Ovary (tissue), 9 donors: Measurements from ENCODE around the gene DNAH11. TPM values are rescaled to one million over a fixed set of nuclear protein-coding genes. Genes with fewer than 3 reads are reported as not detected.

Source experiments
- DNase-seq, 5 donors: peaks; one replicate each; pipeline ENCODE4 v3.0.0-alpha.2; 2019 to 2020
- H3K27ac ChIP-seq, 2 donors: fragments of 200-600 bp; one replicate each; pipeline versions ENCODE4 v1.5.1 to v1.8.0; 2019 to 2022
- H3K27me3 ChIP-seq: fragments of 200-600 bp; one replicate; pipeline ENCODE4 v1.8.0; 2022
- H3K36me3 ChIP-seq: fragments of 200-600 bp; sonication (generic); one replicate; pipeline ENCODE4 v1.5.1; 2019
- H3K4me1 ChIP-seq: one replicate; pipeline ENCODE4 v1.8.1; 2013; ENCODE audit warnings: mild to moderate bottlenecking, moderate library complexity; ENCODE audit not compliant: insufficient read depth
- H3K4me3 ChIP-seq: fragments of 200-600 bp; sonication (generic); one replicate; pipeline ENCODE4 v1.5.1; 2017
- H3K9me3 ChIP-seq, 2 donors: fragments of 200-600 bp in 1 of 2; sonication (generic) in 1 of 2; one replicate each; pipeline versions ENCODE4 v1.5.1 to v1.8.1; 2013 to 2019; ENCODE audit warnings: mild to moderate bottlenecking in 1 of 2, moderate library complexity in 1 of 2
- CTCF ChIP-seq, 3 donors: fragments of 450-650 bp in 2 of 3; fragments of 200-600 bp in 1 of 3; IDR thresholded peaks; one replicate each; pipeline versions ENCODE4 v1.5.1 to v1.8.0; 2016 to 2022; ENCODE audit warnings: antibody characterized with exemption in 3 of 3, mild to moderate bottlenecking in 1 of 3
- EP300 ChIP-seq: sonication (generic); formaldehyde crosslinking; IDR thresholded peaks from one replicate; pipeline ENCODE4 v1.6.1; 2017; ENCODE audit warnings: antibody characterized with exemption
- POLR2A ChIP-seq: fragments of 450-650 bp; IDR thresholded peaks from one replicate; pipeline ENCODE4 v1.6.1; 2017; ENCODE audit warnings: antibody characterized with exemption, mild to moderate bottlenecking, moderate library complexity
- WGBS, 3 donors: extraction: QIAGEN DNeasy Blood & Tissue Kit in 1 of 3; methylation state at CpG; one replicate each; pipeline versions ENCODE4 v1.1.5 to v1.1.7; 2013 to 2017; 5-methylcytosine and 5-hydroxymethylcytosine counted together
- intact Hi-C, 4 donors: fragments of 100-400 bp; cut with DNase I; formaldehyde crosslinking; loops; one replicate each; pipeline versions ENCODE4 v1.11.0 to v1.15.1; 2022 to 2023
- polyA plus RNA-seq, 2 donors: library from polyadenylated mRNA; stranded (reverse); fragments of 200-250 nt in 1 of 2; fragments of 350-450 nt in 1 of 2; fragmentation: Illumina TruSeq in 1 of 2; extraction: RNeasy Lipid Tissue Mini Kit (QIAGEN cat#74804) in 1 of 2; gene quantifications; one replicate each; pipeline ENCODE4 v1.2.3, GENCODE V29; 2013 to 2014
- total RNA-seq, 7 donors: library from RNA; depleted of rRNA in 2 of 7; stranded (reverse); fragments of >200 nt in 2 of 7; fragmentation: NEBNext Ultra II Directional in 3 of 7; extraction: Animal tissue kit (Norgen Biotek cat#: 25700) in 3 of 7; gene quantifications; one replicate each; pipeline versions ENCODE4 v1.1.0 to v1.2.4, GENCODE V29; 2016 to 2023
- donor health status: DM: no; HTN: no; CAD: no; lungs with moderate emphysema.
- donor health status: DM: no; HTN: no; CAD: no.
- donor health status: Bipolar disorder and iron deficiency.
- donor health status: DM: yes; HTN: yes; CAD: no.
- donor health status: DM: no; HTN: no; CAD: no.
- donor health status: DM: yes; HTN: yes; CAD: no.

Gene DNAH11
- total and polyA plus RNA-seq, 9 donors, result 0.05 to 44.3 (median 2.6) TPM

- H3K36me3 ChIP-seq, result no peaks in the 10 kb centered on the region
- H3K4me1 ChIP-seq, result peaks cover 4% of the 10 kb centered on the region
- no peaks in the 10 kb centered on the region for H3K9me3 ChIP-seq
- H3K27me3 ChIP-seq, result no peaks in the 10 kb centered on the region
- H3K27ac ChIP-seq, result no peak overlapping the region
- WGBS, 3 donors, result 84 to 91% (median 91%) methylated on average over 8 of the region's 8 CpGs
- intact Hi-C loops, result no loop called here
- no peak for TF ChIP-seq POLR2A
- no peak for TF ChIP-seq EP300
- no peak overlapping the region for H3K4me3 ChIP-seq
- DNase-seq, result no peak
Measured at GRCh38 chr7:21911341-21911875, 368.6 kb downstream of the DNAH11 start.

GRCh38 chr7:21912305-21912704 lies 369.5 kb downstream of the DNAH11 start:
- H3K4me3 ChIP-seq, result no peak overlapping the region
- intact Hi-C loops, result no loop called here
- H3K9me3 ChIP-seq, result no peaks in the 10 kb centered on the region
- TF ChIP-seq CTCF (IDR thresholded peaks at IDR 0.05) (no peak), EP300 (no peak), POLR2A (no peak)
- no peak overlapping the region for H3K27ac ChIP-seq
- H3K36me3 ChIP-seq, result no peaks in the 10 kb centered on the region
- WGBS, 3 donors, result 29 to 36% (median 34%) methylated on average over 7 of the region's 7 CpGs
- peaks cover 4% of the 10 kb centered on the region for H3K4me1 ChIP-seq
- H3K27me3 ChIP-seq, result no peaks in the 10 kb centered on the region
- peak in 4 of 5 donors; percentile 35 to 59 (median 48) for DNase-seq

GRCh38 chr7:21912931-21913780 lies 370.3 kb downstream of the DNAH11 start:
- no peak for DNase-seq
- H3K4me3 ChIP-seq, result no peak overlapping the region
- H3K27ac ChIP-seq, result no peak overlapping the region
- H3K36me3 ChIP-seq, result no peaks in the 10 kb centered on the region
- intact Hi-C loops, result no loop called here
- peaks cover 4% of the 10 kb centered on the region for H3K4me1 ChIP-seq
- no peaks in the 10 kb centered on the region for H3K9me3 ChIP-seq
- no peaks in the 10 kb centered on the region for H3K27me3 ChIP-seq
- TF ChIP-seq EP300 (no peak), POLR2A (no peak), CTCF (IDR thresholded peaks at IDR 0.05) (no peak)
- WGBS, 3 donors, result 73 to 77% (median 76%) methylated on average over 8 of the region's 8 CpGs

GRCh38 chr7:21914671-21915070 lies 371.8 kb downstream of the DNAH11 start:
- no peak for DNase-seq
- whole genome bisulfite sequencing, 3 donors, result 86 to 94% (median 93%) methylated on average over 5 of the region's 5 CpGs
- Histone ChIP-seq H3K4me3 (no peak overlapping the region), H3K9me3 (no peaks in the 10 kb centered on the region), H3K4me1 (peaks cover 4% of the 10 kb centered on the region), H3K27me3 (no peaks in the 10 kb centered on the region), H3K27ac (no peak overlapping the region), H3K36me3 (no peaks in the 10 kb centered on the region)
- TF ChIP-seq CTCF (IDR thresholded peaks at IDR 0.05), result no peak
- no peak for TF ChIP-seq POLR2A
- no peak for TF ChIP-seq EP300
- intact Hi-C loops, result no loop called here

- WGBS, 3 donors, result 91 to 95% (median 93%) methylated on average over 3 of the region's 3 CpGs
- intact Hi-C loops, result no loop called here
- H3K4me3 ChIP-seq, result no peak overlapping the region
Measured at GRCh38 chr7:21915140-21915539, 372.3 kb downstream of the DNAH11 start.

More at GRCh38 chr7:21915140-21915539, 372.3 kb downstream of the DNAH11 start:
- Histone ChIP-seq H3K4me1 (peaks cover 4% of the 10 kb centered on the region), H3K9me3 (no peaks in the 10 kb centered on the region), H3K36me3 (no peaks in the 10 kb centered on the region), H3K27me3 (no peaks in the 10 kb centered on the region), H3K27ac (no peak overlapping the region)
- TF ChIP-seq EP300, result no peak
- no peak for TF ChIP-seq POLR2A
- TF ChIP-seq CTCF (IDR thresholded peaks at IDR 0.05), result no peak
- DNase-seq, result no peak
